CD4-positive, alpha-beta T cell treated with Interleukin-12 subunit alpha and Interleukin-12 subunit beta, for 1 hour (primary cell): Measurements from ENCODE around the gene NBPF11.
A peak's percentile ranks its signal among the peaks of the same experiment; 100 is the strongest.
"Not testable (repeated sequence)": the region's sequence is repeated elsewhere in the genome, so short reads cannot be mapped to it uniquely, and the experiment has no call there.

ENCODE experiments used
- DNase-seq: peaks from one replicate; pipeline ENCODE4 v3.0.0-alpha.2; 2020

The NBPF11 gene

GRCh38 chr1:148149050-148149815 is 2.8 kb downstream of the NBPF11 start:
- not testable (repeated sequence) for DNase-seq

- DNase-seq = not testable (repeated sequence)
These were observed 4.8 kb downstream of the NBPF11 start for GRCh38 chr1:148147052-148147838.

GRCh38 chr1:148146191-148146997 is 5.7 kb downstream of the NBPF11 start:
- not testable (repeated sequence) for DNase-seq

- not testable (repeated sequence) for DNase-seq
These were observed 8.9 kb downstream of the NBPF11 start for GRCh38 chr1:148143223-148143622.

GRCh38 chr1:148141936-148142335 is 10.1 kb downstream of the NBPF11 start:
- not testable (repeated sequence) for DNase-seq

- DNase-seq = not testable (repeated sequence)
These were observed 13.5 kb downstream of the NBPF11 start for GRCh38 chr1:148138606-148139005.

GRCh38 chr1:148122341-148122740 is 29.7 kb downstream of the NBPF11 start:
- not testable (repeated sequence) for DNase-seq

GRCh38 chr1:148120395-148120794 is 31.7 kb downstream of the NBPF11 start:
- peak; percentile 5 for DNase-seq

GRCh38 chr1:148095732-148096131 is 56.3 kb downstream of the NBPF11 start:
- not testable (repeated sequence) for DNase-seq

- not testable (repeated sequence) for DNase-seq
These were observed 65.9 kb downstream of the NBPF11 start for GRCh38 chr1:148086196-148086595.

- not testable (repeated sequence) for DNase-seq
These were observed 70.9 kb downstream of the NBPF11 start for GRCh38 chr1:148081205-148081604.

- DNase-seq = not testable (repeated sequence)
These were observed 73.2 kb downstream of the NBPF11 start for GRCh38 chr1:148078632-148079519.

GRCh38 chr1:148078090-148078489 is 74.0 kb downstream of the NBPF11 start:
- not testable (repeated sequence) for DNase-seq

GRCh38 chr1:148077458-148077857 is 74.6 kb downstream of the NBPF11 start:
- not testable (repeated sequence) for DNase-seq

GRCh38 chr1:148073392-148073791 is 78.7 kb downstream of the NBPF11 start:
- DNase-seq = not testable (repeated sequence)

GRCh38 chr1:148068606-148069005 is 83.5 kb downstream of the NBPF11 start:
- DNase-seq = not testable (repeated sequence)

GRCh38 chr1:148068201-148068600 is 83.9 kb downstream of the NBPF11 start:
- not testable (repeated sequence) for DNase-seq

GRCh38 chr1:148060294-148060701 is 91.8 kb downstream of the NBPF11 start:
- not testable (repeated sequence) for DNase-seq

GRCh38 chr1:148057384-148057783 is 94.7 kb downstream of the NBPF11 start:
- DNase-seq = not testable (repeated sequence)
